ENCODE measurements around the gene CSNK1E. TPM values are rescaled to one million over a fixed set of nuclear protein-coding genes. Genes with fewer than 3 reads are reported as not detected.
A peak's percentile ranks its signal among the peaks of the same experiment; 100 is the strongest.

CSNK1E gene
- total RNA-seq, 2 donors from 2014 or later: 107 to 156 TPM

GRCh38 chr22:38318792-38319773, 1.9 kb upstream of the CSNK1E start:
- Mint-ChIP-seq H3K4me1 (ENCODE audit: low read depth in 2 of 2) (peaks cover 26 to 31% of the 10 kb centered on the region in 2 donors), H3K27me3 (no peaks in the 10 kb centered on the region), H3K27ac (peak overlapping the region; percentile 68 to 79), H3K36me3 (no peaks in the 10 kb centered on the region), H3K9me3 (no peaks in the 10 kb centered on the region), H3K4me3 (peak overlapping the region; percentile 70)
- no peak for ATAC-seq
- DNase-seq (ENCODE audit: low spot score): no peak

GRCh38 chr22:38317995-38318715, 922 bp upstream of the CSNK1E start:
- peaks cover 34 to 37% of the 10 kb centered on the region in 2 donors for H3K4me1 Mint-ChIP-seq (ENCODE audit: low read depth in 2 of 2)
- no peaks in the 10 kb centered on the region for H3K27me3 Mint-ChIP-seq
- peak overlapping the region; percentile 68 to 79 for H3K27ac Mint-ChIP-seq
- H3K9me3 Mint-ChIP-seq: no peaks in the 10 kb centered on the region
- no peaks in the 10 kb centered on the region for H3K36me3 Mint-ChIP-seq
- ATAC-seq (no peak), DNase-seq (ENCODE audit: low spot score) (no peak)
- peak overlapping the region; percentile 70 for H3K4me3 Mint-ChIP-seq

GRCh38 chr22:38316364-38317121, 690 bp downstream of the CSNK1E start:
- Mint-ChIP-seq H3K4me3 (peak overlapping the region; percentile 94), H3K9me3 (no peaks in the 10 kb centered on the region), H3K36me3 (no peaks in the 10 kb centered on the region), H3K4me1 (ENCODE audit: low read depth in 2 of 2) (peaks cover 42 to 45% of the 10 kb centered on the region in 2 donors), H3K27ac (peak overlapping the region; percentile 80 to 84), H3K27me3 (no peaks in the 10 kb centered on the region)
- peak; percentile 71 to 77 for ATAC-seq
- no peak for DNase-seq (ENCODE audit: low spot score)

- H3K27ac Mint-ChIP-seq: peak overlapping the region; percentile 80 to 84
- peaks cover 48 to 51% of the 10 kb centered on the region in 2 donors for H3K4me1 Mint-ChIP-seq (ENCODE audit: low read depth in 2 of 2)
- ATAC-seq (no peak), DNase-seq (ENCODE audit: low spot score) (no peak)
- peak overlapping the region; percentile 94 for H3K4me3 Mint-ChIP-seq
- no peaks in the 10 kb centered on the region for H3K36me3 Mint-ChIP-seq
- no peaks in the 10 kb centered on the region for H3K9me3 Mint-ChIP-seq
- no peaks in the 10 kb centered on the region for H3K27me3 Mint-ChIP-seq
Measured at GRCh38 chr22:38315823-38316363, 1.3 kb downstream of the CSNK1E start.

- Mint-ChIP-seq H3K9me3 (no peaks in the 10 kb centered on the region), H3K27ac (peak overlapping the region; percentile 80 to 84), H3K27me3 (no peaks in the 10 kb centered on the region), H3K4me1 (ENCODE audit: low read depth in 2 of 2) (peaks cover 52 to 54% of the 10 kb centered on the region in 2 donors), H3K4me3 (peak overlapping the region; percentile 94), H3K36me3 (no peaks in the 10 kb centered on the region)
- no peak for DNase-seq (ENCODE audit: low spot score)
- ATAC-seq: no peak
Measured at GRCh38 chr22:38314933-38315822, 2.1 kb downstream of the CSNK1E start.

GRCh38 chr22:38314051-38314932, 2.9 kb downstream of the CSNK1E start:
- no peaks in the 10 kb centered on the region for H3K36me3 Mint-ChIP-seq
- H3K4me1 Mint-ChIP-seq (ENCODE audit: low read depth in 2 of 2): peaks cover 52 to 54% of the 10 kb centered on the region in 2 donors
- ATAC-seq: no peak

GRCh38 chr22:38313384-38313955, 3.8 kb downstream of the CSNK1E start:
- Mint-ChIP-seq H3K4me1 (ENCODE audit: low read depth in 2 of 2) (peaks cover 52 to 56% of the 10 kb centered on the region in 2 donors), H3K4me3 (peak overlapping the region; percentile 94), H3K36me3 (no peaks in the 10 kb centered on the region), H3K27ac (peak overlapping the region; percentile 80 to 84), H3K9me3 (no peaks in the 10 kb centered on the region), H3K27me3 (no peaks in the 10 kb centered on the region)
- ATAC-seq (no peak), DNase-seq (ENCODE audit: low spot score) (no peak)

More at GRCh38 chr22:38314051-38314932, 2.9 kb downstream of the CSNK1E start:
- no peaks in the 10 kb centered on the region for H3K27me3 Mint-ChIP-seq
- H3K4me3 Mint-ChIP-seq: peak overlapping the region; percentile 94
- no peaks in the 10 kb centered on the region for H3K9me3 Mint-ChIP-seq
- H3K27ac Mint-ChIP-seq: peak overlapping the region; percentile 80 to 84
- no peak for DNase-seq (ENCODE audit: low spot score)

GRCh38 chr22:38312261-38312800, 4.9 kb downstream of the CSNK1E start:
- Mint-ChIP-seq H3K9me3 (no peaks in the 10 kb centered on the region), H3K36me3 (no peaks in the 10 kb centered on the region), H3K4me3 (no peak overlapping the region), H3K4me1 (ENCODE audit: low read depth in 2 of 2) (peaks cover 45 to 55% of the 10 kb centered on the region in 2 donors), H3K27me3 (no peaks in the 10 kb centered on the region), H3K27ac (peak overlapping the region; percentile 80 to 84)
- no peak for ATAC-seq
- no peak for DNase-seq (ENCODE audit: low spot score)

GRCh38 chr22:38311323-38311620, 6.0 kb downstream of the CSNK1E start:
- no peaks in the 10 kb centered on the region for H3K27me3 Mint-ChIP-seq
- ATAC-seq: no peak
- H3K4me1 Mint-ChIP-seq (ENCODE audit: low read depth in 2 of 2): peaks cover 45 to 58% of the 10 kb centered on the region in 2 donors
- no peak overlapping the region for H3K4me3 Mint-ChIP-seq
- no peak for DNase-seq (ENCODE audit: low spot score)
- no peaks in the 10 kb centered on the region for H3K9me3 Mint-ChIP-seq
- H3K27ac Mint-ChIP-seq: peak overlapping the region; percentile 80 to 84
- H3K36me3 Mint-ChIP-seq: no peaks in the 10 kb centered on the region

GRCh38 chr22:38310518-38311322, 6.5 kb downstream of the CSNK1E start:
- H3K9me3 Mint-ChIP-seq: no peaks in the 10 kb centered on the region
- H3K27ac Mint-ChIP-seq: peak overlapping the region; percentile 80 to 84
- ATAC-seq (no peak), DNase-seq (ENCODE audit: low spot score) (no peak)
- H3K4me1 Mint-ChIP-seq (ENCODE audit: low read depth in 2 of 2): peaks cover 45 to 58% of the 10 kb centered on the region in 2 donors
- H3K27me3 Mint-ChIP-seq: no peaks in the 10 kb centered on the region
- no peak overlapping the region for H3K4me3 Mint-ChIP-seq
- H3K36me3 Mint-ChIP-seq: no peaks in the 10 kb centered on the region

Measured in natural killer cell treated with Interleukin-12 subunit alpha and Interleukin-12 subunit beta and Interleukin-15 and Interleukin-18, amount 100 ng/mL, for 72 hours (primary cell).